HCT116 (cell line): ENCODE results near the gene ASAP3. TPM values are rescaled to one million over a fixed set of nuclear protein-coding genes. Genes with fewer than 3 reads are reported as not detected.

Source experiments
- ATAC-seq: fragments of 200-7000 bp; cut with Tn5 transposase; 2 replicates; pipeline ENCODE4 v1.9.1; 2020; ENCODE audit warnings: mild to moderate bottlenecking, moderate library complexity
- BruUV-seq: library from RNA; stranded (reverse); fragments of 400-500 nt; replicated peaks from 2 replicates; lab custom pipeline; 2021; lab: Mats Ljungman, UMichigan
- CTCF ChIA-PET: fragments of 300-600 bp; sonication (Branson Sonifier 250); formaldehyde crosslinking; loops from one replicate; lab custom pipeline; 2021; ENCODE audit warnings: antibody characterized with exemption; lab: Charles Lee
- POLR2A ChIA-PET: fragments of 300-600, 350-600 bp; sonication (Branson Sonifier 250); formaldehyde crosslinking; loops from one replicate; lab custom pipeline; 2021; ENCODE audit warnings: antibody characterized with exemption; lab: Charles Lee
- RAD21 ChIA-PET, 2 experiments: fragments of 300-600 bp; sonication (Branson Sonifier 250); formaldehyde crosslinking; loops; one replicate each; lab custom pipeline; 2023; ENCODE audit warnings: low total read pairs in 2 of 2; ENCODE audit not compliant: uncharacterized antibody in 2 of 2, unreplicated experiment in 2 of 2, low non-redundant PET in 1 of 2; lab: Charles Lee
- DNase-seq: peaks from one replicate; pipeline ENCODE4 v3.0.0-alpha.2; 2010; ENCODE audit warnings: low read depth, low spot score
- H2AFZ ChIP-seq: fragments of 200-600 bp; shearing (Covaris generic), sonication (generic); 2 replicates; pipeline ENCODE4 v1.6.1; 2017; ENCODE audit warnings: low read depth, mixed run types, mixed read lengths, antibody characterized with exemption, low read length; ENCODE audit not compliant: poor library complexity, severe bottlenecking
- H3K27ac ChIP-seq: 2 replicates; pipeline ENCODE4 v1.5.1; 2012; ENCODE audit warnings: low read depth, low read length
- H3K27me3 ChIP-seq: fragments of 200-600 bp; sonication (generic); 2 replicates; pipeline ENCODE4 v1.6.1; 2016; ENCODE audit warnings: mixed run types, low read length, mixed read lengths; ENCODE audit not compliant: insufficient read depth
- H3K36me3 ChIP-seq, 2 experiments: fragments of 200-500 bp in 1 of 2; fragments of 200-600 bp in 1 of 2; sonication (Bioruptor generic) in 1 of 2; sonication (generic) in 1 of 2; 2 replicates each; pipeline versions ENCODE4 v1.5.1 to v1.6.1; 2014 to 2016; ENCODE audit warnings: low read length in 2 of 2, inconsistent platforms in 1 of 2, mixed read lengths in 1 of 2, mixed run types in 1 of 2; ENCODE audit not compliant: insufficient read depth in 2 of 2, control insufficient read depth in 1 of 2
- H3K4me1 ChIP-seq, 2 experiments: fragments of 200-600 bp in 1 of 2; sonication (generic) in 1 of 2; 2 replicates each; pipeline versions ENCODE4 v1.5.1 to v1.6.1; 2012 to 2017; ENCODE audit warnings: low read length in 2 of 2, inconsistent platforms in 1 of 2, mild to moderate bottlenecking in 1 of 2, mixed read lengths in 1 of 2, mixed run types in 1 of 2, moderate library complexity in 1 of 2; ENCODE audit not compliant: insufficient read depth in 2 of 2, control insufficient read depth in 1 of 2
- H3K4me2 ChIP-seq: fragments of 200-600 bp; sonication (generic); 2 replicates; pipeline ENCODE4 v1.6.1; 2017; ENCODE audit warnings: mixed run types, low read length, mixed read lengths
- H3K4me3 ChIP-seq, 2 experiments: fragments of 200-600 bp in 1 of 2; sonication (generic) in 1 of 2; replicated peaks in 1 of 2; 2 replicates each; pipeline ENCODE4 v1.5.1; 2011 to 2016; ENCODE audit warnings: low read length in 2 of 2, control low read depth in 1 of 2, low read depth in 1 of 2, mild to moderate bottlenecking in 1 of 2, mixed read lengths in 1 of 2, mixed run types in 1 of 2
- H3K79me2 ChIP-seq: fragments of 200-600 bp; sonication (generic); 2 replicates; pipeline ENCODE4 v1.6.1; 2017; ENCODE audit warnings: mild to moderate bottlenecking, mixed run types, low read length, moderate library complexity, mixed read lengths; ENCODE audit not compliant: insufficient read depth
- H3K9ac ChIP-seq: fragments of 200-600 bp; sonication (generic); 2 replicates; pipeline ENCODE4 v1.6.1; 2016; ENCODE audit warnings: low read length, mixed read lengths
- H3K9me2 ChIP-seq: fragments of 200-600 bp; sonication (generic), shearing (Covaris generic); 2 replicates; pipeline ENCODE4 v1.6.1; 2017; ENCODE audit warnings: mixed run types, mild to moderate bottlenecking, moderate library complexity; ENCODE audit not compliant: insufficient read depth
- H3K9me3 ChIP-seq, 2 experiments: fragments of 200-500 bp in 1 of 2; fragments of 200-600 bp in 1 of 2; sonication (Bioruptor generic) in 1 of 2; sonication (generic) in 1 of 2; 2 replicates each; pipeline ENCODE4 v1.6.1; 2014 to 2017; ENCODE audit warnings: low read length in 2 of 2, mixed read lengths in 2 of 2, inconsistent platforms in 1 of 2, low read depth in 1 of 2, mild to moderate bottlenecking in 1 of 2, mixed run types in 1 of 2, moderate library complexity in 1 of 2; ENCODE audit not compliant: control insufficient read depth in 1 of 2, insufficient read depth in 1 of 2
- H4K20me1 ChIP-seq: fragments of 200-600 bp; sonication (generic), shearing (Covaris generic); 2 replicates; pipeline ENCODE4 v1.6.1; 2017; ENCODE audit warnings: mixed run types, mild to moderate bottlenecking, moderate library complexity; ENCODE audit not compliant: insufficient read depth
- CBX3 ChIP-seq: IDR thresholded peaks from 2 replicates; pipeline ENCODE4 v1.6.1; 2012; ENCODE audit warnings: low read depth
- CEBPB ChIP-seq: IDR thresholded peaks from 2 replicates; pipeline ENCODE4 v1.6.1; 2012; ENCODE audit warnings: low read depth
- EGR1 ChIP-seq: IDR thresholded peaks from 2 replicates; pipeline ENCODE4 v1.6.1; 2012; ENCODE audit warnings: low read depth
- ELF1 ChIP-seq: IDR thresholded peaks from 2 replicates; pipeline ENCODE4 v1.6.1; 2012; ENCODE audit warnings: low read depth, borderline replicate concordance
- EZH2 ChIP-seq: fragments of 200-600 bp; sonication (generic); IDR thresholded peaks from 2 replicates; pipeline ENCODE4 v1.6.1; 2017; ENCODE audit warnings: antibody characterized with exemption, mixed run types
- EZH2phosphoT487 ChIP-seq: fragments of 200-600 bp; IDR thresholded peaks from 2 replicates; pipeline ENCODE4 v1.6.1; 2018; ENCODE audit warnings: antibody characterized with exemption, borderline replicate concordance
- FOSL1 ChIP-seq: IDR thresholded peaks from 2 replicates; pipeline ENCODE4 v1.6.1; 2012; ENCODE audit warnings: low read depth
- JUND ChIP-seq: IDR thresholded peaks from 2 replicates; pipeline ENCODE4 v1.6.1; 2012
- POLR2A ChIP-seq: IDR thresholded peaks from 2 replicates; pipeline ENCODE4 v1.7.0; 2011; ENCODE audit warnings: borderline replicate concordance; ENCODE audit not compliant: insufficient read depth, insufficient read length; ENCODE audit errors: extremely low read depth
- POLR2AphosphoS5 ChIP-seq: IDR thresholded peaks from 2 replicates; pipeline ENCODE4 v1.6.1; 2011; ENCODE audit warnings: mild to moderate bottlenecking, low read depth, low read length, moderate library complexity
- RAD21 ChIP-seq: IDR thresholded peaks from 2 replicates; pipeline ENCODE4 v1.6.1; 2012; ENCODE audit warnings: low read depth, mild to moderate bottlenecking
- SIN3A ChIP-seq: IDR thresholded peaks from 2 replicates; pipeline ENCODE4 v1.6.1; 2012; ENCODE audit warnings: low read depth
- SP1 ChIP-seq: IDR thresholded peaks from 2 replicates; pipeline ENCODE4 v1.6.1; 2012; ENCODE audit warnings: low read depth
- SRF ChIP-seq: IDR thresholded peaks from 2 replicates; pipeline ENCODE4 v1.6.1; 2012; ENCODE audit warnings: low read depth
- TCF7L2 ChIP-seq: IDR thresholded peaks from 2 replicates; pipeline ENCODE4 v1.7.0; 2011; ENCODE audit warnings: borderline replicate concordance, inconsistent platforms; ENCODE audit not compliant: insufficient read depth, insufficient read length; ENCODE audit errors: extremely low read depth
- ZFX ChIP-seq: fragments of 450-650 bp; IDR thresholded peaks from 2 replicates; pipeline ENCODE4 v1.6.1; 2017
- intact Hi-C: fragments of 100-400 bp; cut with micrococcal nuclease; formaldehyde crosslinking; loops from 2 replicates; pipeline ENCODE4 v1.10.0; 2022
- total RNA-seq: library from RNA; stranded (reverse); gene quantifications from one replicate; pipeline ENCODE4 v1.2.1, GENCODE V29; 2021; ENCODE audit not compliant: unreplicated experiment
- TF ChIP-seq, protein P1 (sequence below): IDR thresholded peaks from 2 replicates; pipeline ENCODE4 v1.6.1; 2012
- TF ChIP-seq, protein P2 (sequence below): IDR thresholded peaks from 2 replicates; pipeline ENCODE4 v1.6.1; 2012

Gene ASAP3
- total RNA-seq, 1 experiment from 2014 or later = 19.7 TPM

DNA sequence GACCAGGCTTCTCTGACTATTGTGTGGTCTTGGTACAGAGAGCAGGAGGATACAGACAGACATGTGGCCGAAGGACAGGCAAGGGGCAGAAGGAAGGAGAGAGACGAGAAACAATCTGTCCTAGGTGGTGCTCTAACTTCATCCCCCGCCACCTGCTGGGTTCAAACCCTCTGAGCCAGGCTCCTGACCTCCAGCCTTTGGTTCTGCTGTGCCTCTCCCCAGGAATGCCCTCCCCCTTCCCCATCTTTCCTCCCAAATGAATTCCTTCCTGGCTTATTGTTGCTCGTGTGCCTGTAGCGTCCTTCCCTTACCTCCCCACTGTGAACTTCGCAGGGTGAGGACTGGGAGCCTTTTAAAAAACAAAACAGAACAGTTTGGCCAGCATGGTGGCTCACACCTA lies 64.8 kb downstream of the ASAP3 start:
- Histone ChIP-seq H3K9me3 (no peaks in the 10 kb centered on the region), H3K9me2 (no peaks in the 10 kb centered on the region), H3K36me3 (no peaks in the 10 kb centered on the region), H3K4me1 (peaks cover 0 to 1% of the 10 kb centered on the region in 2 experiments; a peak in 1 of 4 replicates), H3K4me2 (no peak overlapping the region), H3K79me2 (no peaks in the 10 kb centered on the region), H3K27me3 (no peaks in the 10 kb centered on the region), H3K9ac (no peak overlapping the region), H3K4me3 (no peak overlapping the region), H3K27ac (no peak overlapping the region), H2AFZ (no peak overlapping the region), H4K20me1 (no peaks in the 10 kb centered on the region)
- POLR2A ChIA-PET = no interaction called here
- RAD21 ChIA-PET = no interaction called here
- CTCF ChIA-PET = interaction anchor here (1.4 kb wide), 1 partner anchor 16 kb away, joined by 5 read pairs; no protein-coding TSS in a partner anchor
- no peak for DNase-seq
- intact Hi-C loops = no loop called here
- TF ChIP-seq CEBPB (no peak), FOSL1 (no peak), SRF (no peak), SP1 (no peak), RAD21 (no peak), ZFX (no peak), POLR2AphosphoS5 (no peak), EZH2phosphoT487 (no peak), CBX3 (no peak), POLR2A (no peak), EGR1 (no peak)
- TF ChIP-seq, protein P1, sequence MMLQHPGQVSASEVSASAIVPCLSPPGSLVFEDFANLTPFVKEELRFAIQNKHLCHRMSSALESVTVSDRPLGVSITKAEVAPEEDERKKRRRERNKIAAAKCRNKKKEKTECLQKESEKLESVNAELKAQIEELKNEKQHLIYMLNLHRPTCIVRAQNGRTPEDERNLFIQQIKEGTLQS = no peak
- TF ChIP-seq, protein P2, sequence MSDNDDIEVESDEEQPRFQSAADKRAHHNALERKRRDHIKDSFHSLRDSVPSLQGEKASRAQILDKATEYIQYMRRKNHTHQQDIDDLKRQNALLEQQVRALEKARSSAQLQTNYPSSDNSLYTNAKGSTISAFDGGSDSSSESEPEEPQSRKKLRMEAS = no peak
- BruUV-seq = no TSS peak
- no peak for ATAC-seq

DNA sequence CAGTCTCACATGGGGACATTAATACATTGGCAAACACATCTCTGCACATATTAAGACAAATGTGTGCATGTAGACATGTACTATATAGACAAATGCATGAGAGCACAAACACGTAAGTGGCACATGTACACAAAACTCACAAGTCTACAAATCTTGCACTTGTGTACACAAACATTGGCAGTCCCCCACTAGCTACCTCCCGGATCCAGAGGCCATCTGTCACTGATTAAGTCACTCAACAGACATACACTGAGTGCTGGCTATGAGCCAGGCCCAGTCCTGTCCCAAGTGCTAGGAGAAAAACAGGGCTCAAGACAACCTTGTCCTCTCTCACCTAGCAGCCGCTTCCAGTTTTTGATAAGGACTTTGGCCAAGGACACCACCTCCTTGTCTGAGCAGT lies 66.4 kb downstream of the ASAP3 start:
- ChIA-PET RAD21 (no interaction called here), CTCF (no interaction called here), POLR2A (no interaction called here)
- no peaks in the 10 kb centered on the region for H3K9me2 ChIP-seq
- no peaks in the 10 kb centered on the region for H3K4me1 ChIP-seq
- H2AFZ ChIP-seq = no peak overlapping the region
- no peaks in the 10 kb centered on the region for H3K27me3 ChIP-seq
- DNase-seq = no peak
- intact Hi-C loops = no loop called here
- no peak overlapping the region for H3K4me3 ChIP-seq
- H3K79me2 ChIP-seq = no peaks in the 10 kb centered on the region
- no TSS peak for BruUV-seq
- H3K4me2 ChIP-seq = no peak overlapping the region
- H4K20me1 ChIP-seq = no peaks in the 10 kb centered on the region
- no peaks in the 10 kb centered on the region for H3K36me3 ChIP-seq
- no peak overlapping the region for H3K27ac ChIP-seq
- ATAC-seq = no peak
- H3K9ac ChIP-seq = no peak overlapping the region
- no peaks in the 10 kb centered on the region for H3K9me3 ChIP-seq
- TF ChIP-seq FOSL1 (no peak), ZFX (no peak), EZH2 (no peak), TCF7L2 (no peak), SP1 (no peak), JUND (no peak), POLR2AphosphoS5 (no peak), CBX3 (no peak), SIN3A (no peak), ELF1 (no peak), EGR1 (no peak), CEBPB (no peak), POLR2A (no peak)
- TF ChIP-seq, protein P2 = no peak
- TF ChIP-seq, protein P1 = no peak
